ENCODE measurements around the gene DHODH.

DNA sequence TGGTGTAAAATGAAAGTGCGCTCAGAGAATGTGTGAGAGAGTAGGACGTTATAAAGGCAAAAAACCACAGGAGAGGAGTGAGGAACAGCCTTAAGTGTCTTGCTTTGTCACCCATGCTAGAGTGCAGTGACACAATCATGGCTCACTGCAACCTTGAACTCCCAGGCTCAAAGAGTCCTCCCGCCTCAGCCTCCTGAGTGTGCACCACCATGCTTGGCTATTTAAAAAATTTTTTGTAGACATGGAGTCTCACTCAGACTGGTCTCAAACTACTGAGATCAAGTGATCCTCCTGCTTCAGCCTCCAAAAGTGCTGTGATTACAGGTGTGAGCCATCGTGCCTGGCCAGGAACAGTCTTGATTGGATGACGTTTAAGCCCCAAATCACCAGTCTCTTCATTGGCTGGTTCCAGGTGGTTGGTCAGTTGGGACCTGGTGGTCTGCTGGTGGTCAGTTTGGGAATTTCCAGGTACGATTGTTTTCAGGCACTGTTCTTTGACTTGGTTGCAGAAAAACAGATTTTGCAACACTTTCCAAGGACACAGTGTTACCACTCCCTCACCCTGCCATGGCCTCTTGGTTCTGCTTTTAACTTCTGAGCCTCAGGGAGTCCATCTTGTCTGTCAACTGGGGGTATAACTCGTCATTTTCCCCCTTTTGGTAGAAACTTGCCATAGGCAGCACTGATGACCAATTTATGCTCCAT lies 21.2 kb downstream of the DHODH start:
- TF ChIP-seq, protein P1, sequence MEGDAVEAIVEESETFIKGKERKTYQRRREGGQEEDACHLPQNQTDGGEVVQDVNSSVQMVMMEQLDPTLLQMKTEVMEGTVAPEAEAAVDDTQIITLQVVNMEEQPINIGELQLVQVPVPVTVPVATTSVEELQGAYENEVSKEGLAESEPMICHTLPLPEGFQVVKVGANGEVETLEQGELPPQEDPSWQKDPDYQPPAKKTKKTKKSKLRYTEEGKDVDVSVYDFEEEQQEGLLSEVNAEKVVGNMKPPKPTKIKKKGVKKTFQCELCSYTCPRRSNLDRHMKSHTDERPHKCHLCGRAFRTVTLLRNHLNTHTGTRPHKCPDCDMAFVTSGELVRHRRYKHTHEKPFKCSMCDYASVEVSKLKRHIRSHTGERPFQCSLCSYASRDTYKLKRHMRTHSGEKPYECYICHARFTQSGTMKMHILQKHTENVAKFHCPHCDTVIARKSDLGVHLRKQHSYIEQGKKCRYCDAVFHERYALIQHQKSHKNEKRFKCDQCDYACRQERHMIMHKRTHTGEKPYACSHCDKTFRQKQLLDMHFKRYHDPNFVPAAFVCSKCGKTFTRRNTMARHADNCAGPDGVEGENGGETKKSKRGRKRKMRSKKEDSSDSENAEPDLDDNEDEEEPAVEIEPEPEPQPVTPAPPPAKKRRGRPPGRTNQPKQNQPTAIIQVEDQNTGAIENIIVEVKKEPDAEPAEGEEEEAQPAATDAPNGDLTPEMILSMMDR (IDR thresholded peaks at IDR 0.05): no peak
- TF ChIP-seq POLR2AphosphoS5 (IDR thresholded peaks at IDR 0.05) (no peak), POLR2A (IDR thresholded peaks at IDR 0.05; ENCODE audit: low read depth) (no peak)

Measured in esophagus muscularis mucosa (tissue), 3 donors.